HG03039 (cell line): Measurements from ENCODE around the gene MDFIC.

Source experiments
- ATAC-seq: cut with Tn5 transposase; IDR thresholded peaks from one replicate; pipeline ENCODE4 v1.9.1; 2021; ENCODE audit warnings: mild to moderate bottlenecking, moderate library complexity; ENCODE audit not compliant: unreplicated experiment

The MDFIC gene

DNA sequence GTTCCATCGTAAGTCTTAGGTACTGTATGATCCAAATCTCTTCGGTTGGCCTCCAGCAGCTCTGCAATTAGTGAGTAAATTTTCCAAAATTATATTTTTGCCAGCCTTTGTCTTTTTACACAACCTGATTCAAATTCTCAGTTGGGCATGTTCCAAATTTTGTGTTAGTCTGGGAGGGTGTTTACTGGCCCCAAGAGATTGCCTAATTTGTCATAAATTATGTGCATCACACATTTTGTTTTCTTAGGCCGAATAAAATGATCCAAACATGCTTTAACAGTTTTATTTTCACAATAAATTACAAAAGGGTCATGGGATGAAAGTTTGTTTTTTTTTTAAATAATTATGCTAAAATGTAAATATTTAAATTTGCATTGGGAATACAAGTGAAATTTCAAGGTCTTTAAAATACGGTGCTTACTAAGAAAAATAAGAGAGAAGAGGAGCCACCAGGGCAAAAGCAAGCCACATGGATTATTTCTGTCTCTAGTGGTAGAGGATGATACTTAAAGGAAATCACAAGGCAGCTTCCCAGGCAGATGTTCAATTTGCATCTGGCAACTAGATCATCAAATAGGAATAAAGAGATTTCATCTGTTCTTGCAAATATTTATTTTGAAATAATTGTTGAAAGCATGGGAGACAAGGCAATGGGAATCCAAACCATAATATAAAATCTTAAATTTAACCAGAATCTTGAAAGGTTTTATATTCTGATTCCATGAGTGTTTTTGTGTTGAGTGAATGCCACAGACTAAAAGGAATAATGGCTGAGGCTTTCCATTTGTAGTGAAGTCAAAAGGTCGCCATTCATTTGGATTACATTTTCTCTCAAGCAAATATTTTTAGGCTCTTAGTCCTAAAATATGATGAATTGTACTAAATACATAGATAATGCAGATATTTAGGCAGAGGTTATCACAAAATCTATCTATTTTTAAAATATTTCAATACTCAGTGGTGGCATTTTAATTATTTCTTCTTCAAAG is 111.1 kb downstream of the MDFIC start:
- ATAC-seq: no peak

DNA sequence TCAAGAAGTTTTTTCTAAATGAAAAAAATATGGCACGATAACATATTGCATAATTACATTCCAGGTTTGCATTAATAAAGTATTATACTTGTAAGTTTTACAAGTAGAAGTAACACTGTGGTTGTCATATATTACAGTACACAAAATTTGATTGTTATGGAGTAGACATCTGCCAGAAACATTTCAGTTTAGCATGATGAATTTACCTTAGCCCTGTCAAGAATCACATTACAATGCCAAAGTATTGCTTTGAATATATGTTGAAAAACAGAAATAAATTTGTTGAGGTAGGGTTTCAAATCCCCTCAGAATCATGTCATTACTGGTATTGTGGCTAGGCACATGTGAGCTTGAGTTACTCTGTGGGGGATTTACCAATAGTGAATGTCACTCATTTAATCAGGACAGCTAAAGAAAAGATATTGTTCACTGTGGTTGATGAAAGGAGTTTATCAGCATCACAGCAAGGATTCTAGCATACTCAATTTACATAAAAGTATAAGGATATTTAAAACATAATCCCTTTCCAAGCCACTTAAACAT is 112.1 kb downstream of the MDFIC start:
- no peak for ATAC-seq

DNA sequence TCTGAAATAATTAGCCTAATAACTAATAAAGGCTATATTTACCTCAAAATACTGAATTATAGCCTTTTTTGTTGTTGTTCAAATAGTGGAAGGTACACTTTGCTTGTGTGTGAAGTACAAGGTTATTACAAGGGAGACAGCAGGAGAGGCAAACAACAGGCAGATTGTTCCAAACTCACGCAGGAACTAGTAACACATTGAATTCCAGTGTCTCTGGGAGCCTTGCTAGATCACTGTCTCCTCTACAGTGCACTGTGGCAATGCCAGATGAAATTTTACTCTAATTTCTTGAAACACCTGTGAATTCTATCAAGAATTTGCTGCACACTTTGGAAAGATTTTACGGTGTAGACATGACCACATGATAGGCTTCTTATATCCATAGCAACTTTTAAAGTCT is 112.6 kb downstream of the MDFIC start:
- no peak for ATAC-seq

DNA sequence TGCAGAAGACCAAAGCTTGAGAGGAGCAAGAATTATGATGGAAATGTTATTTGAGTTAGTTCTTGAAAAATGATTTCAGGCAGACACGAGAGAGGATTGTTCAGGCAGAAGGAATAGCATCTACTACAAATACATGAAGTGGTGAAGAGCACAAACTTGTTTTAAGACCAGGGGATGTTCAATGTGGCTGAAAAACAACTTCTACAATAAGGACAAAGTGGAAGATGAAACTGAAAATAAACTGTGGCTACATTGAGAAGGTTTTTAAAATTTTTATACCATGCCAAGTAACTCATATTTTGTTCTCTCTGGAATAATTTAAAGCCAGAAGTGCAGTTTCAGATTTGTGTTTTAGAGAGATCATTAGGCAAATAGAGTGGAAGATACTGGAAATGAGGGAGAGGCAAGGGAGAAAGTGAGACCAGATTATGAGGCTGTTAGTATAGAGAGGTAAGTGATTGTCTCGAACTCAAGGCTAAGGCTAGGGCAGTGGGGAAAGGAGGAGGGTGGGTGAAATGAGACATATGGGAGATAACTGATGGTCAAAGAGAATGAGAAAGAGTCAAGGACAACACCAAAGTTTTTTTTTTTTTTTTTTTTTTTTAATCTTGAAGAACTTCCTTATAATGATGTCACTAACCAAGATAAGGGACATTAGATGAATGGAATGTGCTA is 115.4 kb downstream of the MDFIC start:
- no peak for ATAC-seq

DNA sequence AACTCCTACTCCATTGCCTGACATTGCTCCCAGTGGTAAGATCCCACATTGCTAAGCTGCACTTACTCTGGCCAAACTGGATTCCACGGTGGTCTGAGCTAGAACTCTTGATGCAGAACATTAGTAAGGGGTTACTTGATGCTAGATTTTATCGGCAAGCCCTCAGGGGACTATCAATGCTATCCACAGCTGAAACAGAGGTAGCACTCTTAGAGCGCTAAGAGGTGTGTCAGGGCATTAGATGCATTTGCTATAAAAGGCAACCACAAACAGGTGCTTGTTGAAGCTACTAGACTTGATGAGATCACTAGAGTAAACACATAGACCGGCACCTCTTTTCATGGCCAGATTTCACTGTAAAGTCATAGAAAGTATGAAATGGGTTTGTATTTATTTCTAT is 116.3 kb downstream of the MDFIC start:
- no peak for ATAC-seq

DNA sequence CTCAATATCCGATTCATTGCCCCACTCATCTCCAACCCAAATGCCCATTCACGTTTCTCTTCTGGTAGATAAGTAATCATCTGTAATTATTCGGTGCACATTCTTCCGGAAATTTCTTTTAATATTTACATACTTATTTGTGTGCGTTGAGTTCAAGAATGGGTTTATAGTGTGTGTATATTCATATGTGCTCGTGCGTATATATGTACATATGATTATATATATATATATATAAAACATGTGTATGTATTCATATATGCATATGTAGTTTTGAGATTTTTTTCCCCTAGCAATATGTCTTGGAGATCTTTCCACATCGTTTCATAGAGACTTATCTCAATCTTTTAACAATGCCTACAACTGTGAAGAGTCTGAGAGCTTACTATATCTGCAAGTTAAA is 118.2 kb downstream of the MDFIC start:
- no peak for ATAC-seq

DNA sequence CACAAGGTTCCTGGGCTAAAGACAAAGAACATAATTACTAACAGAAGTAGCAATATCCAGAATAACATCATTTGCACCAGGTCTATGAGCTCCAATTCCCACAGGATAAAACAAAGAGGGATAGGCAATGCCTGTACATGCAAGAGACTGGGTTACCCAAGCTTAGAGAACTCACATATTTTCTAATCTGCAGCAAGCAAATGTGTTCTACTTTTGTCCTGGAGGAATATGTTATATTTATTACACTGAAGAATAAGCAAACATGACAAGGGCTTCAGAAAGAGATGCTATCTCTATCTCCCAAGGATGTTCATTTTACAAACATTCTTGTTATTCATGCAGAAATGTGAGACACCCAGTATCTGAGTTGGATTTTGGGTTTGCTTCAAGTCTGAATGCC is 118.6 kb downstream of the MDFIC start:
- ATAC-seq: no peak

DNA sequence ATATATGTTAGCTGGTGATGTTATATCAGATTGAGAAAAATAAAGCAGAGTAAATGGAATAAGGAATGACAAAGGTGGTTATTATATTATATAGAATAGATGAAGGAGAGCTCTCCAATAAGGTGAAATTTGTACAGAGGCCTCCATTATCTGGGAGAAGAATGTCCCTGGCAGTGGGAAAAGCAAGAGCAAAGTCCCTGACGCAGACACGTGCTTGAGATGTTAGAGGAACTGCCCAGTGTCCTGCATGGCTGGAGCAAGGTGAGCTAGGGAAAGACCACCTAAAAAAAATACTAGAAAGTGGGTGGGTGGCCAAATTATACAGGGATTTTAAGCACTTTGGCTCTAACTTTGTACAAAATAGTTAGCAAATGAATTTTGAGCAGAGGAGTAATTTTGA is 120.7 kb downstream of the MDFIC start:
- ATAC-seq: no peak

DNA sequence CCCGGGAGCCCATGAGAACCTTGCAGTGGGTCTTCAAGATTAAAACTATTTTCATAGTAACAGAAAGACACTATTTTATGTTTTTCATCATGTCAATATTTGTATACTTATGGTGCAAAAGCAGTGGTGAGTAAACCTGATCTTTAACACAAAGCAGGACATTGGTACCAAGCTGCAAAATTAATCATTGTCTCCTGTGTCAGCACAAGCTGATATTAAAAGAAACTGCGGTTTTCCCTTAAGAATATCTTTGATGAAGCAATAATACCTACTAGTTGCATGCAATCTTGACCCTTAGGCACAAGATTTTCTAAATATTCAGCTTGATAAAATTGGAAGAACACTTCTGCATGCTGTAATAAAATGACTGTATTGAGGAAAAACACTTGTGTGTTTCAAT is 121.7 kb downstream of the MDFIC start:
- no peak for ATAC-seq

DNA sequence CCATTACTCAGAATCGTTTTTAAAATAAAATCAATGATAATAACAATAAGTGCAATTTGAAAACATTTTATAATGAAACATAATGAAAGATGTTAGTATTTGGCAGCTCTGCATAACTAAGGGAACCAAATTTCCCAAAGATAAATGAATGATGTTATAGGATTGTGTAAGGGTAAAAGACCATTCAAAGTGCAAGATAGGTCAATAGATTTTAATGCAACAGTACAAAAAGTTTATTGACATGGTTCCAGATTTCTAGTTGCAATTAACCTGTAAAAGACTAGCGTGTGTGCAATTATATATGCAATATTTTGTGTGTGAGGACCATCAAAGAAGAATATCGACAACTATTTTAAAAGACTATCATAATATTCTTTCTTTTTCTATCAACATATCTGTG is 122.3 kb downstream of the MDFIC start:
- ATAC-seq: no peak

DNA sequence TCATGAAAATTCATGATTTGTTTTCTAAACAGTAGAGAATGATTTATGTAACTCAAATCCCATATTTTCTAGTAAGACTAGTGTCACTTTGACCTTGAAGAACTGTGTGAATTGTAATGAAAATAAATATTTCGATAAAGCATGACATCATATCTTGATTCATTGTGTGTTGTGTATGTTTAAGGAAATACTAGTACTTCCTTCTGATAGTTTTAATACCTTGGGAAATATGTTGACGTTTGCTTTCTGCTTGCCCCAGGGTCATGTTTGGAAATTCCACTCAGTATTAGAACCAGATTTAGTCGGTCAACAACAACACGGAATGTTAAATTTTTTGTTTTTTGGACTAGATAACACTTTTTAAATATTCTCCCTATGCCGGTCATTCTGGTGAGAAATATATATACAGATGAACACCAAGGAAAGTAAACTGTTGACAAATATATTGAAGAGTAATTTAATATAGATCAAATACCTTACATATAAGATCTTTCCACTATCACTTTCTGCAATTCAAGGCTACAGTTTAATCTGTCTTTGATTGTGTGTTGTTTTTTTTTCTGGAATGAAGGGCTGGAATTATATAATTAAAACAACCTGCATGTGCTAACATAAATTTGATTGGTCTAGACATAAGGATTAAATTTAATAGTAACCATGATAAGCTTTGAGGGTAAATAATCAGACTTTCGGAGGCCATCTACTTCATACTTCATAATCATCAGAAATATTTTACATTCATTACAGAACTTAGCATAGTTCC is 126.2 kb downstream of the MDFIC start:
- ATAC-seq: no peak

DNA sequence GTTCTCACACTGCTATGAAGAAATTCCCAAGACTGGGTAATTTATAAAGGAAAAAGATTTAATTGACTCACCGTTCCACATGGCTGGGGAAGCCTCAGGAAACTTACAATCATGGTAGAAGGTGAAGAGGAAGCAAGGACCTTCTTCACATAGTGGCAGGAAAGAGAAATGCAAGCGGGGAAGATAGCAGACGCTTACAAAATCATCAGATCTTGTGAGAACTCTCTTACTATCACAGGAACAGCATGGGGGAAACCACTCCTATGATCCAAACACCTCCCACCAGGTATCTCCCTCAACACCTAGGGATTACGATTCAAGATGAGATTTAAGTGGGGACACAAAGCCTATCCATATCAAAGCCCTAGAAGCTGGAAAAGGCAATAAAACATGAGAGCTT is 130.8 kb downstream of the MDFIC start:
- no peak for ATAC-seq

DNA sequence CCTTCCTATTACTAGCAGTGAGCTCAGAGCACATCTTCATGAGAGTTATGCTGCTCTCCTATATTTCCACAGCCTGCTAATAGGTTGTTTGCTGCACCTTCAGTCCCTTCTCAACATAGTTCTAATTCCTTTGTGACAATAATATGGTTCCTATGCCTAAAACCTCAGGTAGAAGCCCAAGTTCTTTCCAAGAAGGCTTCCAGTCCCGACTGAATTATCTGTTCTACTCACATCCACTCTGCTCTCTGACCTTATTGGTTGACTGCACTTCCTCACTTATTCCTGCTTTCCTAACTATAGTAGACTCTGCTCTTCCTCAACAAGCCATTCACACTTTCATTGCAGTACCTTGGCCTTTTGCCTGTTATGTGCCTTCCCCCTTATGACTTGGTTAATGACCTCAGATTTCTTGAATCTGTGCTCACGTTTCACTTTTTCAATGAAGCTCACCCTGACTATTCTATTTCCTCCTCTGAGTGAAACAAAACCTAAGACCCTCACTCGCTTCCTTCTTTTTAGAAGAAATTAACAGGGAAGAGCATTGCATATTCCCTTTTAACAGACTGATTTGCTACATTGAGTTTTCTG is 132.7 kb downstream of the MDFIC start:
- ATAC-seq: no peak

DNA sequence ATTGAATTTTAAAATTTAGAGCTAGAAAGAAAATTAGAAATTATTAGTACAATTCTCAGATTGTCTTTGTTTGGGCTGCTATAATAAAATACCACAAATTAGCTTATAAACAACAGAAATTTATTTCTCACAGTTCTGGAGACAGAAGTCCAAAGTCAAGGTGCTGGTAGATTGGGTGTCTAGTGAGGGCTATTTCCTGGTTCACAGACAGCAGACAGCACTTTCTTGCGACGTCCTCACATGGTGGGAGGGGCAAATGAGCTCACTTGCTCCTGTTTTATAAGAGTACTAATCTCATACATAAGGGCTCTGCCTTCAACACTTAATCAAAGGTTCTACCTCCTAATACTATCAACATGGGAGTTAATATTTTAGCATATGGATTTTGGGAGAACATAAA is 134.1 kb downstream of the MDFIC start:
- no peak for ATAC-seq

DNA sequence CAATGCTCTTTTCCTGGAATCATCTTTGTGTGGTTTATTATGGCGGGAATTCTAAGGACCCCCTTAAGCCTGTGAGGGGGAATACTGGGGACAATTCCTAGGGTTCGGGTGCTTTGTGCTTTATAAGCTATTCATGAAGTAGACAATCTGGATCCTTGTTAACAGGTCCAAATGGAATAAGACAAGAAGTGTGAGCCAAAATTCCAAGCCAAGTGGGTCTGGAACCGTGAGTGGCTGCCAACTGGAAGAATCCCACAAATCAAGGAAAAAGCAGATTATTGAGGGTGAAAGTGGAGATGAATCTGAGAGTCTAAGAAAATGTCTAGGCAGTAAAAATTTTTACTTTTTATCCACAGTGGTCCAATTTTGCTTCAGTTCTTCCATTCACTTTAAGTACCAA is 136.8 kb downstream of the MDFIC start:
- no peak for ATAC-seq

DNA sequence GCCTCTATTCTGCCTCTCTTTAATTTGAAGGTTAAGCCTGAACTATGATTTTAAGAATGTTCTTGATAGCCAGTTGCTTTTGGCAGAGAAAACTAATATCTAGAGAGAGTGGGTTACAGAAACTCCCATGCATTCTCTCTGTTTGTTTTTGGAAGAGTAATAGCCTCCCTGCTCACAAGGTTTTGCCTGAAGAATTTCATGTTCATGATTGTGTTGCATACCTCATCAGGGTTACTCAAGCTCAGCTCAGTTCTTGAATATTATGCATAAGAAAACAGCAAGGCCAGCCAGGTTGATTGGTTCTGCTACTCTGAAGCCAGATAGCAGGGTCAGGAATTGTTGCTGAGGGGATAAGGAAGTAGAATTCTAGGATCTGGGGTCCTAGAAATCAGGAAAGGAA is 137.4 kb downstream of the MDFIC start:
- ATAC-seq: no peak

DNA sequence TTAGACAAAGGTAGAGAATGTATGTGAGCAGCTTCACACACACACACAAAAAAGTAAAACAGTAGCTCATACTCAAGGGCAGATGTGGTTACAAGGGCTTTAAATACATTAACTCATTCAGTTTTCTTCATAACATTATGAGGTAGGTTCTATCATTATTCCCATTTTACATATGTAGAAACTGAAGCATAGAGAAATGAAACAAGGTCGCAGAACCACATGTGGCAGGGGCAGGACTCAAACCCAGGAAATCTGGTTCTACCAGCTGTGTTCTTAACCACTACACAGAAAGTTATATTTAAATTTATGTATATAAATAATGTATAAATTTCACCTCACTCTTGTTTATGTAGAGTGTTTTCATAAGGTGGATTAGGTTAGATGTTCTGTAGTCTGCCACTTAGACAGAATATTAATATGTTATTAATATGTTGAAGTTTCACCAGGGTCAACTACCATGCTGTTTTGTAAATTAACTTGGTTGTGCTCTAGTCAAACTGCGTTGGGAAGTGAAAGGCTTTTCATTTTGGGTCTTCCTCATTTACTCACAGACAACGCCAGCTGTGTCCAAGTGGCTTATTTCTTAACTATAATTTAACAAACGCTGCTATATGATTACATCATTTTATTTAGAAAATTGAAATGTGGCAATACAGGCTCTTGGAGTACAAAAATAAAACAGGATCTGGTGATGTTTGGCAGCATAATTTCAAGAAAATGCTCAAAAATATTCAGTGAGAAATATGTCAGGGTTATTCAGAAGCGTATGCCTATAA is 138.4 kb downstream of the MDFIC start:
- no peak for ATAC-seq

DNA sequence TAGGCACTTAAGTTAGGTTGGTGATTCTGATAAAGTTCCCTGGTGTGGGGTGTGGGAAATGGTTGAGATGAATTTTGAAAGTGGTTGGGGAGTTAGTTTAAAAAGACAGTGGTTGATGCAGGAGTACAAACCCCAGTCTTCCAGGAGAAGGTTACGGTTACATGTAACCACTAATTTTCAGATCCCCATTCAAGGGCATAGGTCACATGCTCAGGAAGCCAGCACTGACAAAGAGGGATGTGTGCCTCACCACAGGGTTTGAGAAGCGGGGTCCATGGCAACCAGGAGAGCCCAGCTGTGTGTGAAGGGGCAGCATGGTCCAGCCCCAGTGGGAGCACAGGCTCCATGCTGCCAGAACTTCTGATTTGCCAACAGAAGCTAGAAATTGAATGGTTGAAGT is 144.2 kb downstream of the MDFIC start:
- peak; percentile 53 for ATAC-seq

DNA sequence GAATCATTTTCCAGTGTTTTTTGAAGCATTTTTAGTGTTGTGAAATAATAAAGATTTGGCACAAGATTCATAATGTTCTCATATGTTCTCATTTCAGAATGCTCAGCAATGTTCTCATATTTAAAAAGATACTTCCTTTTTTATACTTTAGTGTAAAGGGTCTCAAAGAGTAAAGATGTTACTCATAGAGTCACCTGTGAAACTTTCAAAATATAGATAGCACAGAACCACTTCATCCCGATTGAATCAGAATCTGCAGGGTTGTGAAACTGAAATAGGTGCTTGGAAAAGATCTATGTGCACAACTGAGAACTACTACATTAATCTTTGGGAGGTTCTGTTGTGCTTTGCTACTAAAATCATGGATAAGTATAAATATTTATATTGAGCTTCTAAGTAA is 144.7 kb downstream of the MDFIC start:
- ATAC-seq: no peak

DNA sequence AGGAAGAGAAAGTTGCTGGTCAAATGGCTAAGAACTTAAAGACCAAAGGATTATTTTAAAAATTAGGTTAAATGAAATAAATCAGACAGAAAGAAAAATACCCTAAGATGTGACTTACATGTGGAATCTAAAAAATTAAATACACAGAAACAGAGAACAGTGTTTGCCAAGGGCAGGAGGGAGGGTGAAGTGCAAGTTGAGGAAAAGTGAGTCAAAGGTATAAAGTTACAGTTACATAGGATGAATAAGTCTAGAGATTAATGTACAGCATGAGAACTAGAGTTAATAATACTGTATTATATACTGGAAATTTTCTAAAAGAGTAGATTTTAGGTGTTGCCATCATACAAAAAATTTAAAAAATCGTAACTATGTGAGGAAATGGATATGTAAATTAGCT is 146.3 kb downstream of the MDFIC start:
- no peak for ATAC-seq
